B cell (primary cell): ENCODE results near the gene HSD17B14. TPM values are rescaled to one million over a fixed set of nuclear protein-coding genes. Genes with fewer than 3 reads are reported as not detected.
"Not testable (repeated sequence)": the region's sequence is repeated elsewhere in the genome, so short reads cannot be mapped to it uniquely, and the experiment has no call there.

Experiments used
- ATAC-seq: fragments of 200-7000 bp; cut with Tn5 transposase; one replicate; pipeline ENCODE4 v1.10.0; 2021; ENCODE audit warnings: low read depth, mild to moderate bottlenecking, moderate number of reproducible peaks, moderate library complexity
- CTCF ChIA-PET: fragments of 350-600 bp; sonication (Branson Sonifier 250); formaldehyde crosslinking; loops from one replicate; lab custom pipeline; 2021; ENCODE audit warnings: antibody characterized with exemption, inconsistent platforms; lab: Charles Lee
- POLR2A ChIA-PET: fragments of 350-600 bp; sonication (Branson Sonifier 250); formaldehyde crosslinking; loops from one replicate; lab custom pipeline; 2021; ENCODE audit warnings: antibody characterized with exemption; lab: Charles Lee
- DNase-seq: peaks from one replicate; pipeline ENCODE4 v3.0.0; 2013
- H2AFZ ChIP-seq: 2 replicates; pipeline ENCODE4 v1.6.1; 2012; ENCODE audit warnings: mild to moderate bottlenecking, low read depth, low read length; ENCODE audit not compliant: insufficient read depth, poor library complexity, severe bottlenecking
- H3K27ac ChIP-seq, 2 donors: 1 replicate in 1 of 2; 2 replicates in 1 of 2; pipeline ENCODE4 v1.5.1; 2012 to 2013; ENCODE audit warnings: low read length in 2 of 2, mild to moderate bottlenecking in 2 of 2, moderate library complexity in 1 of 2
- H3K27me3 ChIP-seq, 4 experiments: fragments of 200-600 bp in 1 of 4; sonication (generic) in 1 of 4; replicated peaks in 1 of 4; 1 replicate in 2 of 4; 2 replicates in 2 of 4; pipeline versions ENCODE4 v1.6.1 to v1.7.0; 2013 to 2016; ENCODE audit warnings: low read length in 3 of 4, mild to moderate bottlenecking in 2 of 4, mixed read lengths in 1 of 4, moderate library complexity in 1 of 4; ENCODE audit not compliant: insufficient read depth in 4 of 4, control insufficient read depth in 3 of 4; ENCODE audit errors: control extremely low read depth in 1 of 4
- H3K36me3 ChIP-seq, 2 experiments: replicated peaks in 1 of 2; 1 replicate in 1 of 2; 2 replicates in 1 of 2; pipeline versions ENCODE4 v1.6.1 to v1.7.1; 2013; ENCODE audit warnings: low read length in 1 of 2; ENCODE audit not compliant: insufficient read depth in 2 of 2, control insufficient read depth in 1 of 2; ENCODE audit errors: control extremely low read depth in 1 of 2, extremely low read depth in 1 of 2
- H3K4me1 ChIP-seq, 2 donors: fragments of 200-600 bp in 1 of 2; sonication (generic) in 1 of 2; 1 replicate in 1 of 2; 2 replicates in 1 of 2; pipeline versions ENCODE4 v1.5.1 to v1.6.1; 2013 to 2017; ENCODE audit warnings: low read length in 2 of 2; ENCODE audit not compliant: control insufficient read depth in 2 of 2, insufficient read depth in 2 of 2
- H3K4me2 ChIP-seq: replicated peaks from 2 replicates; pipeline ENCODE3; 2012; ENCODE audit warnings: mild to moderate bottlenecking, low read depth, low read length; ENCODE audit not compliant: poor library complexity, severe bottlenecking
- H3K4me3 ChIP-seq, 5 experiments: fragments of 200-600 bp in 1 of 5; sonication (generic) in 1 of 5; 1 replicate in 3 of 5; 2 replicates in 2 of 5; pipeline versions ENCODE4 v1.5.1 to v1.7.0; 2011 to 2016; ENCODE audit warnings: low read length in 4 of 5, mild to moderate bottlenecking in 4 of 5, low read depth in 2 of 5, control low read depth in 1 of 5, moderate library complexity in 1 of 5; ENCODE audit not compliant: insufficient read depth in 1 of 5; ENCODE audit errors: control extremely low read depth in 1 of 5, extremely low read depth in 1 of 5
- H3K79me2 ChIP-seq: fragments of 200-600 bp; sonication (generic); one replicate; pipeline ENCODE4 v1.6.0; 2016; ENCODE audit warnings: low read length; ENCODE audit not compliant: control insufficient read depth, insufficient read depth
- H3K9ac ChIP-seq: fragments of 200-600 bp; sonication (generic); 2 replicates; pipeline ENCODE4 v1.6.1; 2017; ENCODE audit warnings: mild to moderate bottlenecking, low read length, moderate library complexity
- H3K9me3 ChIP-seq, 3 donors: one replicate each; pipeline versions ENCODE4 v1.6.1 to v1.7.1; 2013; ENCODE audit warnings: low read length in 2 of 3; ENCODE audit not compliant: control insufficient read depth in 2 of 3, insufficient read depth in 1 of 3; ENCODE audit errors: control extremely low read depth in 1 of 3
- H4K20me1 ChIP-seq: 2 replicates; pipeline ENCODE4 v1.6.0; 2012; ENCODE audit warnings: mild to moderate bottlenecking, low read length; ENCODE audit not compliant: insufficient read depth, control insufficient read depth, poor library complexity, severe bottlenecking
- H3K27ac Mint-ChIP-seq: one replicate; pipeline ENCODE4 v1.8.0; 2021; ENCODE audit warnings: mixed read lengths
- H3K27me3 Mint-ChIP-seq: one replicate; pipeline ENCODE4 v1.8.0; 2021; ENCODE audit warnings: mixed read lengths
- H3K4me1 Mint-ChIP-seq: one replicate; pipeline ENCODE4 v1.8.0; 2021; ENCODE audit warnings: mixed read lengths
- H3K4me3 Mint-ChIP-seq: one replicate; pipeline ENCODE4 v1.8.0; 2021; ENCODE audit warnings: mixed read lengths
- H3K9me3 Mint-ChIP-seq: one replicate; pipeline ENCODE4 v1.8.0; 2022; ENCODE audit warnings: mixed read lengths; ENCODE audit not compliant: insufficient read depth
- EZH2 ChIP-seq: IDR thresholded peaks from 2 replicates; pipeline ENCODE4 v1.6.1; 2012; ENCODE audit warnings: borderline replicate concordance, low read depth, mild to moderate bottlenecking, moderate library complexity, low read length; ENCODE audit not compliant: insufficient read depth, poor library complexity, severe bottlenecking
- WGBS: methylation state at CpG from one replicate; pipeline ENCODE4 v1.1.5; 2013; ENCODE audit warnings: missing lambda C conversion rate; ENCODE audit not compliant: insufficient coverage; 5-methylcytosine and 5-hydroxymethylcytosine counted together
- intact Hi-C: fragments of 100-400 bp; cut with micrococcal nuclease; formaldehyde crosslinking; loops from one replicate; pipeline ENCODE4 v1.10.0; 2022
- polyA plus RNA-seq: library from polyadenylated mRNA; depleted of rRNA; stranded (reverse); fragments of >200 nt; gene quantifications from 2 replicates; pipeline ENCODE4 v1.2.3, GENCODE V29; 2012
- total RNA-seq, 2 donors: library from RNA; stranded (reverse); fragments of 120-200 nt in 1 of 2; gene quantifications; 1 replicate in 1 of 2; 2 replicates in 1 of 2; pipeline versions ENCODE4 v1.2.3 to v1.2.4, GENCODE V29; 2013 to 2022
- TF ChIP-seq, protein P1 (sequence below): fragments of 200-600 bp; IDR thresholded peaks from one replicate; pipeline ENCODE4 v1.8.0; 2022; ENCODE audit warnings: antibody characterized with exemption, mild to moderate bottlenecking

The HSD17B14 gene
- total and polyA plus RNA-seq, 2 donors (not counting 1 experiment from before 2014, with no cell fraction given): 2.5 to 2.9 TPM

DNA sequence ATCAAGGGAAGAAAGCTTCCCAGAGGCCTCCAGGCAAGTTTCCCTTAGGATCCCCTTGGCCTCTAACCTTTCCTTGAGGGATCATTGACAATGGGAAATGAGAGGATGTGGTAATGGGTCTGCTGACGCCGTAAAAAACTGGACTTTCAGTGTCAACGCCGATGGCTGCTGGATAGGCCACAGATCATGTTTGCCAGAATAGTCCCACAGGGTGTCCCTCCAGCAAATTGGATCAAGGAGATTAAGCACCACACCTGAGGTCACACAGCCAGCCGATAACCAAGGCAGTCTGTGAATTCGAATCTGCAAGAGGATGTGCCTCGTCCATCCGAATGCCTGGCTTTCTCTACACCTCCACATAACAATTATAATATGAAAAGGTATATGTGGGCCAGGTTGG, 43.0 kb downstream of the HSD17B14 start:
- WGBS: 77% methylated on average over 4 of the region's 8 CpGs
- POLR2A ChIA-PET: no interaction called here
- no peak overlapping the region for H3K4me3 ChIP-seq

DNA sequence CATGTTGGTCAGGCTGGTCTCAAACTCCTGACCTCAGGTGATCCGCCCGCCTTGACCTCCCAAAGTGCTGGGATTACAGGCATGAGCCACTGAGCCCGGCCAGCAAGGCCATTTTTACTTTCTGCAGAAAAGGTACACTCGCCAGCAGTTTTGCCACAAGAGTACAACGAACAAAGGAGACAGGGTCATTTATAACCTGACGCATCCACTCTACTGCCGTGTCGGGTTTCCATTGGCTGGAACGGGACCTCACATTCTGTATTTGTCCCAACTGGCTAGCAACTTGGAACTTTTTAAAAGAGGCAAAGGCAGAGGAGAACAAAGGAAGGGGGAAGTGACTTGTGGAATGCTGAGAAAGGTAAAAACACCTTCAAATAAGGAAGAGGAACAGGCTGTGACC, 49.0 kb downstream of the HSD17B14 start:
- intact Hi-C loops: loop anchor here (10.0 kb wide), 1 partner anchor 297 kb away; the partner anchor contains the start of gene SNRNP70
- H3K4me1 ChIP-seq, ATAC-seq, H3K4me3 ChIP-seq, H3K9me3 Mint-ChIP-seq, H3K27ac ChIP-seq, H2AFZ ChIP-seq, DNase-seq, H3K27me3 Mint-ChIP-seq, H3K27me3 ChIP-seq, H3K4me3 Mint-ChIP-seq, H4K20me1 ChIP-seq, POLR2A ChIA-PET, H3K4me2 ChIP-seq, H3K4me1 Mint-ChIP-seq, H3K27ac Mint-ChIP-seq, H3K36me3 ChIP-seq, H3K79me2 ChIP-seq, H3K9ac ChIP-seq, H3K9me3 ChIP-seq: not testable (repeated sequence)
- WGBS: 93% methylated on average over 8 of the region's 9 CpGs
- CTCF ChIA-PET: interaction anchor here (0.7 to 17.5 kb wide), 37 partner anchors 7 to 438 kb away, joined by 3 to 553 read pairs (median 5); partner anchors contain the start of genes CA11, FUT2, GYS1 and HSD17B14

More for the DNA sequence above, 43.0 kb downstream of the HSD17B14 start:
- no peak overlapping the region for H3K9ac ChIP-seq
- H3K9me3 Mint-ChIP-seq: no peaks in the 10 kb centered on the region
- CTCF ChIA-PET: interaction anchor here (1.0 to 17.5 kb wide), 4 partner anchors 17 to 200 kb away, joined by 3 to 553 read pairs (median 78); partner anchors contain the start of genes BCAT2, GYS1, HSD17B14 and RUVBL2
- H2AFZ ChIP-seq: no peak overlapping the region
- H3K27me3 Mint-ChIP-seq: no peaks in the 10 kb centered on the region
- no peaks in the 10 kb centered on the region for H4K20me1 ChIP-seq
- peaks cover 11% of the 10 kb centered on the region for H3K4me1 Mint-ChIP-seq
- no peaks in the 10 kb centered on the region for H3K9me3 ChIP-seq
- intact Hi-C loops: no loop called here
- peaks cover 3 to 10% of the 10 kb centered on the region in 2 donors for H3K4me1 ChIP-seq
- no peaks in the 10 kb centered on the region for H3K36me3 ChIP-seq
- no peak for DNase-seq
- no peak overlapping the region for H3K4me3 Mint-ChIP-seq
- no peaks in the 10 kb centered on the region for H3K27me3 ChIP-seq
- H3K4me2 ChIP-seq: no peak overlapping the region
- no peak overlapping the region for H3K27ac Mint-ChIP-seq
- ATAC-seq: no peak
- H3K79me2 ChIP-seq: no peaks in the 10 kb centered on the region
- TF ChIP-seq, protein P1, sequence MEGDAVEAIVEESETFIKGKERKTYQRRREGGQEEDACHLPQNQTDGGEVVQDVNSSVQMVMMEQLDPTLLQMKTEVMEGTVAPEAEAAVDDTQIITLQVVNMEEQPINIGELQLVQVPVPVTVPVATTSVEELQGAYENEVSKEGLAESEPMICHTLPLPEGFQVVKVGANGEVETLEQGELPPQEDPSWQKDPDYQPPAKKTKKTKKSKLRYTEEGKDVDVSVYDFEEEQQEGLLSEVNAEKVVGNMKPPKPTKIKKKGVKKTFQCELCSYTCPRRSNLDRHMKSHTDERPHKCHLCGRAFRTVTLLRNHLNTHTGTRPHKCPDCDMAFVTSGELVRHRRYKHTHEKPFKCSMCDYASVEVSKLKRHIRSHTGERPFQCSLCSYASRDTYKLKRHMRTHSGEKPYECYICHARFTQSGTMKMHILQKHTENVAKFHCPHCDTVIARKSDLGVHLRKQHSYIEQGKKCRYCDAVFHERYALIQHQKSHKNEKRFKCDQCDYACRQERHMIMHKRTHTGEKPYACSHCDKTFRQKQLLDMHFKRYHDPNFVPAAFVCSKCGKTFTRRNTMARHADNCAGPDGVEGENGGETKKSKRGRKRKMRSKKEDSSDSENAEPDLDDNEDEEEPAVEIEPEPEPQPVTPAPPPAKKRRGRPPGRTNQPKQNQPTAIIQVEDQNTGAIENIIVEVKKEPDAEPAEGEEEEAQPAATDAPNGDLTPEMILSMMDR: no peak
- TF ChIP-seq EZH2: no peak
- no peak overlapping the region for H3K27ac ChIP-seq

DNA sequence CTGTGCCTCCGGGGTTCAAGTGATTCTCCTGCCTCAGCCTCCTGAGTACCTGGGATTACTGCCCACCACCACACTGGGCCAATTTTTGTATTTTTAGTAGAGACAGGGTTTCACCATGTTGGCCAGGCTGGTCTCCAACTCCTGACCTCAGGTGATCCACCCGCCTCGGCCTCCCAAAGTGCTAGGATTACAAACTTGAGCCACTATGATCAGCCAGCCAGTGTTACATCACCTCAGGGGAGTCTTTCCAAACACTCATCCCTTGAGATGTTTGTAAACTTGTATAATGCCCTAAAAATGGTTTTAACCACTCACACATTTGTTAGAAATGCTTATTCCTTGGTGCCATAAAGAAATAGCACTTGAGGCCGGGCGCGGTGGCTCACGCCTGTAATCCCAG, 49.9 kb downstream of the HSD17B14 start:
- ATAC-seq, H3K4me3 Mint-ChIP-seq, H3K79me2 ChIP-seq, H3K27me3 Mint-ChIP-seq, H3K9ac ChIP-seq, H3K4me1 Mint-ChIP-seq, H3K9me3 Mint-ChIP-seq, POLR2A ChIA-PET, H3K27ac ChIP-seq, H3K27me3 ChIP-seq, H3K4me1 ChIP-seq, H3K27ac Mint-ChIP-seq, H4K20me1 ChIP-seq, H3K4me3 ChIP-seq, H3K9me3 ChIP-seq, DNase-seq, H3K36me3 ChIP-seq, H3K4me2 ChIP-seq, H2AFZ ChIP-seq: not testable (repeated sequence)
- intact Hi-C loops: loop anchor here (10.0 kb wide), 1 partner anchor 298 kb away; the partner anchor contains the start of gene SNRNP70
- CTCF ChIA-PET: interaction anchor here (0.8 to 17.5 kb wide), 5 partner anchors 22 to 184 kb away, joined by 3 to 553 read pairs (median 9); partner anchors contain the start of genes CA11 and HSD17B14
- 98% methylated on average over 7 of the region's 7 CpGs for WGBS
